ENCODE data around the gene NT5DC3. TPM values are rescaled to one million over a fixed set of nuclear protein-coding genes. Genes with fewer than 3 reads are reported as not detected.

NT5DC3 gene
- total RNA-seq, 1 donor from 2014 or later = 3.5 TPM

GRCh38 chr12:103833095-103833775 is 7.8 kb downstream of the NT5DC3 start:
- no peak for DNase-seq (ENCODE audit: low read depth in 2 of 2)

GRCh38 chr12:103832048-103832997 is 8.7 kb downstream of the NT5DC3 start:
- no peak for DNase-seq (ENCODE audit: low read depth in 2 of 2)

GRCh38 chr12:103830730-103831320 is 10.2 kb downstream of the NT5DC3 start:
- DNase-seq (ENCODE audit: low read depth in 2 of 2) = no peak

GRCh38 chr12:103830025-103830725 is 10.9 kb downstream of the NT5DC3 start:
- no peak for DNase-seq (ENCODE audit: low read depth in 2 of 2)

GRCh38 chr12:103829092-103829491 is 11.9 kb downstream of the NT5DC3 start:
- no peak for DNase-seq (ENCODE audit: low read depth in 2 of 2)

- DNase-seq (ENCODE audit: low read depth in 2 of 2) = no peak
Measured at GRCh38 chr12:103827911-103828391, 13.1 kb downstream of the NT5DC3 start.

GRCh38 chr12:103824845-103825244 is 16.2 kb downstream of the NT5DC3 start:
- DNase-seq (ENCODE audit: low read depth in 2 of 2) = no peak

- no peak for DNase-seq (ENCODE audit: low read depth in 2 of 2)
Measured at GRCh38 chr12:103824290-103824689, 16.7 kb downstream of the NT5DC3 start.

GRCh38 chr12:103823871-103824270 is 17.2 kb downstream of the NT5DC3 start:
- no peak for DNase-seq (ENCODE audit: low read depth in 2 of 2)

- no peak for DNase-seq (ENCODE audit: low read depth in 2 of 2)
Measured at GRCh38 chr12:103821773-103822172, 19.3 kb downstream of the NT5DC3 start.

- no peak for DNase-seq (ENCODE audit: low read depth in 2 of 2)
Measured at GRCh38 chr12:103820881-103821489, 20.0 kb downstream of the NT5DC3 start.

- DNase-seq (ENCODE audit: low read depth in 2 of 2) = no peak
Measured at GRCh38 chr12:103820361-103820760, 20.7 kb downstream of the NT5DC3 start.

- no peak for DNase-seq (ENCODE audit: low read depth in 2 of 2)
Measured at GRCh38 chr12:103819892-103820291, 21.1 kb downstream of the NT5DC3 start.

- DNase-seq (ENCODE audit: low read depth in 2 of 2) = no peak
Measured at GRCh38 chr12:103819312-103819711, 21.7 kb downstream of the NT5DC3 start.

GRCh38 chr12:103817791-103818190 is 23.2 kb downstream of the NT5DC3 start:
- no peak for DNase-seq (ENCODE audit: low read depth in 2 of 2)

GRCh38 chr12:103816663-103817062 is 24.4 kb downstream of the NT5DC3 start:
- no peak for DNase-seq (ENCODE audit: low read depth in 2 of 2)

GRCh38 chr12:103814436-103814835 is 26.6 kb downstream of the NT5DC3 start:
- DNase-seq (ENCODE audit: low read depth in 2 of 2) = no peak

- no peak for DNase-seq (ENCODE audit: low read depth in 2 of 2)
Measured at GRCh38 chr12:103813949-103814348, 27.1 kb downstream of the NT5DC3 start.

GRCh38 chr12:103813426-103813825 is 27.6 kb downstream of the NT5DC3 start:
- DNase-seq (ENCODE audit: low read depth in 2 of 2) = no peak

GRCh38 chr12:103812789-103813188 is 28.2 kb downstream of the NT5DC3 start:
- no peak for DNase-seq (ENCODE audit: low read depth in 2 of 2)

GRCh38 chr12:103811791-103812190 is 29.2 kb downstream of the NT5DC3 start:
- DNase-seq (ENCODE audit: low read depth in 2 of 2) = no peak

Data from dermis microvascular lymphatic vessel endothelial cell (primary cell).